Sigmoid colon (tissue), 4 donors: ENCODE measurements around the gene OR2G2.

Source experiments
- EP300 ChIP-seq, 4 donors: sonication (generic); formaldehyde crosslinking; IDR thresholded peaks; one replicate each; pipeline ENCODE4 v1.6.1; 2017; ENCODE audit warnings: antibody characterized with exemption in 4 of 4
- POLR2A ChIP-seq, 2 donors: fragments of 450-650 bp; IDR thresholded peaks; one replicate each; pipeline ENCODE4 v1.6.1; 2016; ENCODE audit warnings: antibody characterized with exemption in 2 of 2, mild to moderate bottlenecking in 2 of 2, moderate library complexity in 2 of 2
- POLR2AphosphoS5 ChIP-seq, 4 donors: sonication (generic); formaldehyde crosslinking; IDR thresholded peaks; one replicate each; pipeline ENCODE4 v1.6.1; 2017; ENCODE audit warnings: antibody characterized with exemption in 4 of 4
- TF ChIP-seq, protein P1 (sequence below), 4 experiments: fragments of 450-650 bp in 3 of 4; fragments of 200-600 bp in 1 of 4; IDR thresholded peaks; one replicate each; pipeline ENCODE4 v1.5.1; 2016 to 2019; ENCODE audit warnings: antibody characterized with exemption in 4 of 4, mild to moderate bottlenecking in 3 of 4, moderate library complexity in 2 of 4

DNA sequence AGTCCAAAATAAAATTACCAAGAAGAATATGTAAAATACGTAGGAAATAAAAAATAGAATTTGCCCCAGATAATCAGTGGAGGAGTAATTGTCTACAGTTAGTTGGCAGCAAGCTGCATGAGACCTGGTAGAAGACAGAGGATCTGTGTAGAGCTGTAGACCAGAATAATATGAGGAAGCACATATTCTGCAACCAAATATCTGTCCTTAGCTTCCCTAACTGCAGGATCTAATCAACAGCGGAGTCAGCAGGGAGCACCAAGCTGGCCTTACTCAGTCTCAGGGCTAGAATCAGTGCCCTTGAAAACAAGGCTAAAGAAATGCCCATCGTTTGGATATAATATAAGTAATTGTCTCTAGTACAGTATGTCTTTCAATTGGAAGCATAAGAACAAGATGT lies 45.3 kb upstream of the OR2G2 start:
- TF ChIP-seq, protein P1, sequence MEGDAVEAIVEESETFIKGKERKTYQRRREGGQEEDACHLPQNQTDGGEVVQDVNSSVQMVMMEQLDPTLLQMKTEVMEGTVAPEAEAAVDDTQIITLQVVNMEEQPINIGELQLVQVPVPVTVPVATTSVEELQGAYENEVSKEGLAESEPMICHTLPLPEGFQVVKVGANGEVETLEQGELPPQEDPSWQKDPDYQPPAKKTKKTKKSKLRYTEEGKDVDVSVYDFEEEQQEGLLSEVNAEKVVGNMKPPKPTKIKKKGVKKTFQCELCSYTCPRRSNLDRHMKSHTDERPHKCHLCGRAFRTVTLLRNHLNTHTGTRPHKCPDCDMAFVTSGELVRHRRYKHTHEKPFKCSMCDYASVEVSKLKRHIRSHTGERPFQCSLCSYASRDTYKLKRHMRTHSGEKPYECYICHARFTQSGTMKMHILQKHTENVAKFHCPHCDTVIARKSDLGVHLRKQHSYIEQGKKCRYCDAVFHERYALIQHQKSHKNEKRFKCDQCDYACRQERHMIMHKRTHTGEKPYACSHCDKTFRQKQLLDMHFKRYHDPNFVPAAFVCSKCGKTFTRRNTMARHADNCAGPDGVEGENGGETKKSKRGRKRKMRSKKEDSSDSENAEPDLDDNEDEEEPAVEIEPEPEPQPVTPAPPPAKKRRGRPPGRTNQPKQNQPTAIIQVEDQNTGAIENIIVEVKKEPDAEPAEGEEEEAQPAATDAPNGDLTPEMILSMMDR (IDR thresholded peaks at IDR 0.05), result no peak
- TF ChIP-seq POLR2A (IDR thresholded peaks at IDR 0.05) (no peak), POLR2AphosphoS5 (IDR thresholded peaks at IDR 0.05) (no peak), EP300 (IDR thresholded peaks at IDR 0.05) (no peak)
